AG04450 (cell line): ENCODE results near the gene SCN2A. TPM values are rescaled to one million over a fixed set of nuclear protein-coding genes. Genes with fewer than 3 reads are reported as not detected.
A peak's percentile ranks its signal among the peaks of the same experiment; 100 is the strongest.

Source experiments
- CTCF ChIA-PET: fragments of 300-600, 350-600 bp; formaldehyde crosslinking; extraction: SDS; loops from one replicate; lab custom pipeline; 2022; ENCODE audit warnings: antibody characterized with exemption, inconsistent platforms; lab: Charles Lee
- POLR2A ChIA-PET: fragments of 350-600 bp; formaldehyde crosslinking; extraction: SDS; loops from one replicate; lab custom pipeline; 2021; ENCODE audit warnings: antibody characterized with exemption, inconsistent platforms; lab: Yijun Ruan, JAX
- DNase-seq: peaks from one replicate; pipeline ENCODE4 v3.0.0-alpha.2; 2011; ENCODE audit warnings: low read depth, low spot score
- H3K27ac ChIP-seq: one replicate; pipeline ENCODE4 v1.5.1; 2012; ENCODE audit warnings: low read depth, low read length, control low read depth
- H3K27me3 ChIP-seq: one replicate; pipeline ENCODE4 v1.6.0; 2012; ENCODE audit warnings: low read length; ENCODE audit not compliant: control insufficient read depth, insufficient read depth
- H3K4me3 ChIP-seq: 2 replicates; pipeline ENCODE4 v1.5.1; 2011; ENCODE audit warnings: mild to moderate bottlenecking, low read depth, low read length, control low read depth
- H3K9me3 ChIP-seq: 2 replicates; pipeline ENCODE4 v1.5.1; 2012; ENCODE audit warnings: low read length; ENCODE audit not compliant: control insufficient read depth, insufficient read depth
- polyA plus RNA-seq: library from polyadenylated mRNA; depleted of rRNA; stranded (reverse); fragments of >200 nt; gene quantifications from 2 replicates; pipeline ENCODE4 v1.2.3, GENCODE V29; 2011
- TF ChIP-seq, protein P1 (sequence below): IDR thresholded peaks from 2 replicates; pipeline ENCODE4 v1.5.1; 2011; ENCODE audit warnings: low read depth, low read length, control low read depth, inconsistent platforms

The SCN2A gene
- polyA plus RNA-seq, 1 experiment, result 2.5 TPM

DNA sequence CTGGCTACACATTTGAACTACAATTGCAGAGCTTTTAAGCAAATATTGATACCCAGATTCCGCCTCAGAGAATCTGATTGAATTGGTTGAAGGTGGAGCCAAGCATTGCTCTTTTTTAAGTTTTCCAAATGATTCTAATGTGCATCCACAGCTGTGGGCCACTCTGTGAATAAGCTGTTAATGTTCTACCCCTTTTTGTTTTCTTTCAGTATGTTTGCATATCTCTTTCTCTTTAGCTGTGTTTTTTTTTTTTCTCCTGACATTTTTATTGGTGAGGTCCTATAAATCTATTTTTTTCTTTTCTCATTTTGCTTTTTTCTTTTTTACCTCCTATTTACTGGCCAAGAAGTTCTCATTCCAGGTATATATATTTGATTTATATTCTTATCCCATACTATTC lies 41.9 kb upstream of the SCN2A start:
- CTCF ChIA-PET, result interaction anchor here (2.9 kb wide), 1 partner anchor 181 kb away, joined by 8 read pairs; no protein-coding TSS in a partner anchor
- DNase-seq, result no peak
- TF ChIP-seq, protein P1, sequence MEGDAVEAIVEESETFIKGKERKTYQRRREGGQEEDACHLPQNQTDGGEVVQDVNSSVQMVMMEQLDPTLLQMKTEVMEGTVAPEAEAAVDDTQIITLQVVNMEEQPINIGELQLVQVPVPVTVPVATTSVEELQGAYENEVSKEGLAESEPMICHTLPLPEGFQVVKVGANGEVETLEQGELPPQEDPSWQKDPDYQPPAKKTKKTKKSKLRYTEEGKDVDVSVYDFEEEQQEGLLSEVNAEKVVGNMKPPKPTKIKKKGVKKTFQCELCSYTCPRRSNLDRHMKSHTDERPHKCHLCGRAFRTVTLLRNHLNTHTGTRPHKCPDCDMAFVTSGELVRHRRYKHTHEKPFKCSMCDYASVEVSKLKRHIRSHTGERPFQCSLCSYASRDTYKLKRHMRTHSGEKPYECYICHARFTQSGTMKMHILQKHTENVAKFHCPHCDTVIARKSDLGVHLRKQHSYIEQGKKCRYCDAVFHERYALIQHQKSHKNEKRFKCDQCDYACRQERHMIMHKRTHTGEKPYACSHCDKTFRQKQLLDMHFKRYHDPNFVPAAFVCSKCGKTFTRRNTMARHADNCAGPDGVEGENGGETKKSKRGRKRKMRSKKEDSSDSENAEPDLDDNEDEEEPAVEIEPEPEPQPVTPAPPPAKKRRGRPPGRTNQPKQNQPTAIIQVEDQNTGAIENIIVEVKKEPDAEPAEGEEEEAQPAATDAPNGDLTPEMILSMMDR, result no peak
- no peaks in the 10 kb centered on the region for H3K9me3 ChIP-seq
- POLR2A ChIA-PET, result no interaction called here
- H3K27me3 ChIP-seq, result no peaks in the 10 kb centered on the region
- no peak overlapping the region for H3K4me3 ChIP-seq
- no peak overlapping the region for H3K27ac ChIP-seq

- TF ChIP-seq, protein P1, result no peak
- Histone ChIP-seq H3K27me3 (no peaks in the 10 kb centered on the region), H3K27ac (no peak overlapping the region), H3K9me3 (no peaks in the 10 kb centered on the region), H3K4me3 (no peak overlapping the region)
- CTCF ChIA-PET, result interaction anchor here (11.1 kb wide), 1 partner anchor 181 kb away, joined by 417 read pairs; no protein-coding TSS in a partner anchor
- POLR2A ChIA-PET, result interaction anchor here (0.5 kb wide), 1 partner anchor 725 kb away, joined by 3 read pairs; no protein-coding TSS in a partner anchor
- no peak for DNase-seq
Observed at GRCh38 chr2:165198181-165198580, 41.0 kb upstream of the SCN2A start.

DNA sequence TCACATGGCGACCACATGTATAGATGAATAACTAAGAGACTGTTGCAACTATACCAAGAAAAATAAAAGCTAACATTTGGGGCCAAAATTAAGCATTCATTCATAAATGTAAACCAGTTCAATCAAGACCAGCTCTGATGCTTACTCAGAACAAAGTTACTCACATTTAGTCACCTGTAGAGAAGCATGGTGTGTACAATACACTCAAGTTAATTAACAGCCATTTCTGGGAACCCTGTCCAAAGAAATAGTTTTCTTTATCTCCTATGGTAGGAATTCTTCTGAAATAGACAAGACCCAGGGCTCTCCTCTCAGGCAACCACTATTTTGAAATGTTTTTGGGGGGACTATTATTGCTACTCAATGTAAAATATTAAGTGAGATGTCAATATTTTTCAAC lies 37.0 kb upstream of the SCN2A start:
- Histone ChIP-seq H3K9me3 (no peaks in the 10 kb centered on the region), H3K27ac (no peak overlapping the region), H3K27me3 (no peaks in the 10 kb centered on the region), H3K4me3 (no peak overlapping the region)
- ChIA-PET POLR2A (no interaction called here), CTCF (interaction anchor here (1.3 to 11.1 kb wide), 9 partner anchors 18 to 210 kb away, joined by 5 to 417 read pairs (median 36); no protein-coding TSS in a partner anchor)
- DNase-seq, result no peak
- TF ChIP-seq, protein P1, result no peak

- CTCF ChIA-PET, result interaction anchor here (0.5 to 11.1 kb wide), 109 partner anchors 8 to 1853 kb away, joined by 3 to 417 read pairs (median 4); partner anchors contain the start of genes COBLL1 and SCN2A
- no peaks in the 10 kb centered on the region for H3K27me3 ChIP-seq
- H3K9me3 ChIP-seq, result no peaks in the 10 kb centered on the region
- no peak within 1 kb of the TSS for H3K27ac ChIP-seq
- POLR2A ChIA-PET, result interaction anchor here (0.7 kb wide), 2 partner anchors 189 to 500 kb away, joined by 7 to 10 read pairs; no protein-coding TSS in a partner anchor
- peak; percentile 7 for DNase-seq
- TF ChIP-seq, protein P1, result peak; percentile 80
- no peak within 1 kb of the TSS for H3K4me3 ChIP-seq
Observed at GRCh38 chr2:165203689-165204559, 35.3 kb upstream of the SCN2A start, which contains the start of gene SCN3A. SCN3A (minus strand) TSS chr2:165204050; CDS start chr2:165176394, 27,656 bp downstream.
